GM12875 (cell line): Measurements from ENCODE around the gene ITIH4.

Experiments
- H3K4me3 ChIP-seq: one replicate; pipeline ENCODE4 v1.5.1; 2011; ENCODE audit warnings: low read depth, low read length, control low read depth
- TF ChIP-seq, protein P1 (sequence below): IDR thresholded peaks from 2 replicates; pipeline ENCODE4 v1.5.1; 2011; ENCODE audit warnings: low read depth, mild to moderate bottlenecking, control low read depth, inconsistent platforms, low read length, moderate library complexity, borderline replicate concordance; ENCODE audit not compliant: insufficient read depth

Gene ITIH4

DNA sequence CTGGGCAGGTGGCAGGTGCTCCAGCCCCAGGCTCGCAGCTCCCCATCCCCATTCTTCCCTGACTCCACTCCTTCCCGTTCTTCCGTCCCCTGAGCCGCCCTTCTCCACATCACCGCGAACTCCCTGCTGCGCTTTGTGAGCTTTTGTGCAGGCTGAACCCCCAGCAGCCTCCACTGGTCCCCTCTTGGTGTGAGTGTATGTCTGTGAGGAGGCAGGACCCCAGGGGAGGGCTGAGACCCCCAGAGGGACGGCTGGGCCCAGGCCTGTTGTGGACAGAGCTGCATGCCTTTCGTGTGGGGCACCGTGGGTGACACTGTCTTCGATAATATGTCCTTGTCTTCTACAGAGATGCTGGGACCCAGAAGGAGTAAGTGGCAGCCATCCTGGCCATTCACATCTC is 43.2 kb downstream of the ITIH4 start:
- TF ChIP-seq, protein P1, sequence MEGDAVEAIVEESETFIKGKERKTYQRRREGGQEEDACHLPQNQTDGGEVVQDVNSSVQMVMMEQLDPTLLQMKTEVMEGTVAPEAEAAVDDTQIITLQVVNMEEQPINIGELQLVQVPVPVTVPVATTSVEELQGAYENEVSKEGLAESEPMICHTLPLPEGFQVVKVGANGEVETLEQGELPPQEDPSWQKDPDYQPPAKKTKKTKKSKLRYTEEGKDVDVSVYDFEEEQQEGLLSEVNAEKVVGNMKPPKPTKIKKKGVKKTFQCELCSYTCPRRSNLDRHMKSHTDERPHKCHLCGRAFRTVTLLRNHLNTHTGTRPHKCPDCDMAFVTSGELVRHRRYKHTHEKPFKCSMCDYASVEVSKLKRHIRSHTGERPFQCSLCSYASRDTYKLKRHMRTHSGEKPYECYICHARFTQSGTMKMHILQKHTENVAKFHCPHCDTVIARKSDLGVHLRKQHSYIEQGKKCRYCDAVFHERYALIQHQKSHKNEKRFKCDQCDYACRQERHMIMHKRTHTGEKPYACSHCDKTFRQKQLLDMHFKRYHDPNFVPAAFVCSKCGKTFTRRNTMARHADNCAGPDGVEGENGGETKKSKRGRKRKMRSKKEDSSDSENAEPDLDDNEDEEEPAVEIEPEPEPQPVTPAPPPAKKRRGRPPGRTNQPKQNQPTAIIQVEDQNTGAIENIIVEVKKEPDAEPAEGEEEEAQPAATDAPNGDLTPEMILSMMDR: no peak
- no peak overlapping the region for H3K4me3 ChIP-seq

DNA sequence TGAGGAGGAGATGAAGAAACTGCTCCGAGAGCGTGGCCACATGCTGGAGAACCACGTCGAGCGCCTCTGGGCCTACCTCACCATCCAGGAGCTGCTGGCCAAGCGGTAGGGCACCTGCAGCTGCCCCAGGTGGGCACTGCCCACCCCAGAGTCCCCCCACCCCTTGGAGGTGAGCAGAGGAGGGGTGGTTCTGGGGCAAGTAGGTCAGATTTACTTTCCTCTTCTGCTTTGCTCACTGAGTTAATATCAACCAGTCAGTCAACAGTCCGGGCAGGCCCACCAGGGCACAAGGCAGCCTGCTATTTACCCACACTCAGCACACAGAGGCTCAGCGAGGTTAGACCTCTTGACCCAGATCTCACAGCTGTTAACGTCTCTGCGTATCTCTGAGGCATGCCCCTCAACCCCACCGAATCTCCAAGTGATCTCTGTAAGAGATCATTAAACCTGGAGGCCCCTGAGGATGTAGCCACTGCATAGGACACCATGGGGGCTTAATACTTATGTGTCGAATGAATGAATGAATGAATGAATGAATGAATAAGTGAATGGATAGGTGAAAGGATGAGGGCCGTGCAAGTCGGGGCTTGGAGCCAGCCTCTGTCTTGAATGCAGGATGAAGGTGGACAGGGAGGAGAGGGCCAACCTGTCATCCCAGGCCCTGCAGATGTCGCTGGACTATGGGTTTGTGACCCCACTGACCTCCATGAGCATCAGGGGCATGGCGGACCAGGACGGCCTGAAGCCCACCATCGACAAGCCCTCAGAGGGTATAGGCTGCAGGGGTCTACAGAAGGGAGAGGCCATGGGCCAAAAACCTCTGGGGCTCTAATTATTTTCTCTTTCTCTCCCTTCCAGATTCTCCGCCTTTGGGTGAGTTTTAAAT is 43.9 kb downstream of the ITIH4 start:
- TF ChIP-seq, protein P1: no peak
- no peak overlapping the region for H3K4me3 ChIP-seq

DNA sequence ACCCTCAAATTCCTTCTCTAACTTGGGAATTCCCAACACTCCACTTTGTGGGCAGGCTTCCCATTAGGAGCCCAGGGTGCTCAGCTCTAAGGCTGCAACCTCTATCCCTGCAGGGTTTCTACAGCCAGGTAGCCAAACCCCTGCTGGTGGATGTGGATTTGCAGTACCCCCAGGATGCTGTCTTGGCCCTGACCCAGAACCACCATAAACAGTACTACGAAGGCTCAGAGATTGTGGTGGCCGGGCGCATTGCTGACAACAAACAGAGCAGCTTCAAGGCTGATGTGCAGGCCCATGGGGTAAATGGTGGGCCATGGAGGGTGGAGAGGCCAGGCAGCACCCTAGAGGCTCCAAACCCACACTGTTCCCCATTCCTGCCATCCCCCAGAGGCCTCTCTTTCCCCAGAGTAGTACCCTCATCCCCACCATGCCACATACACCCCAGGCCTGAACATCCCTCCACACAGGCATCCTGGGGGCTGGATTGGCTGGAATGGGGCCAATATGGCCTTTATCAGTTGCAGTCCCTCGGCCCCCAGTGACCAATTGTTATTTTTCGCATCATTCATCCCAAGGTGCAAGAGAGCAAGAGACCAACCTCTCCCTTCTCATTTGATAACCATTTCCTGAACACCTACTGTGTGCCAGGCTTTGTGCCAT is 45.4 kb downstream of the ITIH4 start:
- TF ChIP-seq, protein P1: no peak

DNA sequence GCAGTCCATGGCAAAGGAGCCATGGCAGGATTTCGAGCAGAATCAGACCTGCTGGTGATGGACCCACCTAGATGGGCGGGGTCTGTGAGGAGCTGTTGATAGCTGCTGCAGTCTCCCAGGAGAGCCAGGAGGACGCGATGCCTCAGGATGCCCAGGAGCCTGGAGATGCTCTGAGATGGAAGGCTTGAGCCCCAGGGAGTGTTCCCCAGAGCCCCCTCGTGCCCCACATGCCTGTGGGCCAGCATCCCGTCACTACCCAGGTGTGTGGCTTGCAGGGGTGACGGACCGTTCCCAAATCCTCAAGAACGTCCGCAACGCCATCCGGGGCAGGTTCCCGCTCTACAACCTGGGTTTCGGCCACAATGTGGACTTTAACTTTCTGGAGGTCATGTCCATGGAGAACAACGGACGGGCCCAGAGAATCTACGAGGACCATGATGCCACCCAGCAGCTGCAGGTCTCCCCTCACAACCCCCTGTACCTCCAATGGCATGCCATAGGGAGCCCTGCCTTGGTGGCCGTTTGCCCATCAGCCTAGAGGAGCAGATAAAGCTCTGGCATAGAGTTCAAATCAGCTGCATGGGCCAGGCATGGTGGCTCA is 46.4 kb downstream of the ITIH4 start:
- TF ChIP-seq, protein P1: no peak
- H3K4me3 ChIP-seq: no peak overlapping the region

More for the DNA sequence above, 45.4 kb downstream of the ITIH4 start:
- no peak overlapping the region for H3K4me3 ChIP-seq

DNA sequence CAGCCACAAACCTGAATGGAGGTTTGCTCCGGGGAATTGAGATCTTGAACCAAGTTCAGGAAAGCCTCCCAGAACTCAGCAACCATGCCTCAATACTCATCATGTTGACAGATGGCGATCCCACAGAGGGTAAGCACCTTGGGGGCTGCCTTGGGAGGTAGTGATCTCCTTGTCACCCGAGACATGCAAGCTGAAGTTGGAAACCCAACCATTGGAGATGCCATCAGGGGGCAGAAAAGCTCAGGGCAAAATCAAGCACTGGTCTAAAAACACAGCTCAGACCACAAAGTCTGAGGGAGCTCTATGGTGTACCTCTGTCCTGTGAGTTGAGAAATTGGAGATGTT is 47.3 kb downstream of the ITIH4 start:
- H3K4me3 ChIP-seq: no peak overlapping the region
- TF ChIP-seq, protein P1: no peak

DNA sequence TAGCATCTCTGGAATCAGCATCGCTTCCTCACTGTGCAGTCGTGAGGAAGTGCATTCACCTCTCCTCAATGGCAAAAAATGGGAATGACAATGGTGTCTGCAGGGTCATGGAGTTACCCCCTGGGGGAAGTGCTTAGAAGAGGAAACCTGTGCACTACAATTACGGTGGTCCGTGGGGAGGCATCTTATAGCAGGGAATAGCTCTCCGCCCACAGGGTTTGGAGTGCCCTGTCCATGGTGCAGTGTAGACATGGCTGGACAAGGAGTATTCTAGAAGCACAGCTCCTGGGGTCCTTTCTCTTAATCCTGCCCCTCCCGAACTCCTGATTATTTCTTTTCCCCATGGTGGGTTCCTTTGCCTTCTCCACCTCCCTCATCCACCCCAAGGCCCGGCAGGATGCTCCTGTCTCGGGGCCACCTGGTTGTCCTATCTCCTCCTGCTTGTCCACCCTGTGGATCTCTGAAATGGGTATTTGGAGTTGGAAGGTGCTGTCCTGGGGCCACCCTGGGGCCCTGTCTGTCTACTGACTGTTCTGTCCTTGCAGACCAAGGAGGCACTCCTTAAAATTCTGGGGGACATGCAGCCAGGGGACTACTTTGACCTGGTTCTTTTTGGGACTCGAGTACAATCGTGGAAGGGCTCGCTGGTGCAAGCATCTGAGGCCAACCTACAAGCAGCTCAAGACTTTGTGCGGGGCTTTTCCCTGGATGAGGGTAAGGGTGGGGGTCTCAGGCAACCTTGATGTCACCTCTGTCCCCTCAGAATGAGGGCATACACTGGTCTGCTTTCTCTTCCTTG is 47.9 kb downstream of the ITIH4 start:
- H3K4me3 ChIP-seq: no peak overlapping the region
- TF ChIP-seq, protein P1: no peak
